BLaER1 treated with 17β-estradiol and CSF1 and Interleukin-3, amounts not matched to agents 10 nM and 100 nM (cell line): ENCODE measurements around the gene COA1.

Source experiments
- H3K27ac ChIP-seq, 11 experiments: shearing (Covaris generic); formaldehyde crosslinking; 2 replicates each; pipeline ENCODE4 v1.8.1; 2022
- H3K27me3 ChIP-seq, 11 experiments: shearing (Covaris generic); formaldehyde crosslinking; 2 replicates each; pipeline ENCODE4 v1.8.1; 2022
- H3K36me3 ChIP-seq, 11 experiments: shearing (Covaris generic); formaldehyde crosslinking; 2 replicates each; pipeline ENCODE4 v1.8.1; 2022
- H3K4me1 ChIP-seq, 10 experiments: shearing (Covaris generic); formaldehyde crosslinking; 2 replicates each; pipeline ENCODE4 v1.8.1; 2022
- H3K4me2 ChIP-seq, 11 experiments: shearing (Covaris generic); formaldehyde crosslinking; 2 replicates each; pipeline ENCODE4 v1.8.1; 2022
- H3K4me3 ChIP-seq, 10 experiments: shearing (Covaris generic); formaldehyde crosslinking; 2 replicates each; pipeline ENCODE4 v1.8.1; 2022
- H3K9ac ChIP-seq, 11 experiments: shearing (Covaris generic); formaldehyde crosslinking; 2 replicates each; pipeline ENCODE4 v1.8.1; 2022
- H3K9me3 ChIP-seq, 11 experiments: shearing (Covaris generic); formaldehyde crosslinking; replicated peaks in 1 of 11; 2 replicates each; pipeline ENCODE4 v1.8.1; 2022
- H4K20me1 ChIP-seq, 11 experiments: shearing (Covaris generic); formaldehyde crosslinking; 2 replicates each; pipeline ENCODE4 v1.8.1; 2022
- Cebpa-rat ChIP-seq, 11 experiments: shearing (Covaris generic); IDR thresholded peaks; 2 replicates each; pipeline ENCODE4 v1.8.1; 2022

COA1 gene

GRCh38 chr7:43754596-43754995 is 25.3 kb upstream of the COA1 start:
- no peak for TF ChIP-seq Cebpa-rat (IDR thresholded peaks at IDR 0.05)
- no peaks in the 10 kb centered on the region for H4K20me1 ChIP-seq
- H3K4me1 ChIP-seq, result peaks cover 5 to 78% (median 12%) of the 10 kb centered on the region in 10 experiments
- H3K4me3 ChIP-seq, result no peak overlapping the region
- H3K9ac ChIP-seq, result no peak overlapping the region
- peaks cover 6 to 32% (median 27%) of the 10 kb centered on the region in 11 experiments for H3K27me3 ChIP-seq
- peak overlapping the region in 3 of 11 experiments; percentile 91 to 95 (median 93); a peak in 6 of 22 replicates for H3K4me2 ChIP-seq
- H3K27ac ChIP-seq, result no peak overlapping the region
- peaks cover 3 to 15% (median 6%) of the 10 kb centered on the region in 11 experiments; a peak in 19 of 22 replicates for H3K9me3 ChIP-seq
- no peaks in the 10 kb centered on the region for H3K36me3 ChIP-seq

GRCh38 chr7:43753843-43754242 is 24.5 kb upstream of the COA1 start:
- no peaks in the 10 kb centered on the region for H3K36me3 ChIP-seq
- H4K20me1 ChIP-seq, result no peaks in the 10 kb centered on the region
- H3K27ac ChIP-seq, result no peak overlapping the region
- peaks cover 5 to 76% (median 11%) of the 10 kb centered on the region in 10 experiments for H3K4me1 ChIP-seq
- no peak overlapping the region for H3K4me3 ChIP-seq
- H3K27me3 ChIP-seq, result peaks cover 0 to 24% (median 19%) of the 10 kb centered on the region in 11 experiments; a peak in 20 of 22 replicates
- H3K9ac ChIP-seq, result no peak overlapping the region
- no peak for TF ChIP-seq Cebpa-rat (IDR thresholded peaks at IDR 0.05)
- peaks cover 9 to 23% (median 12%) of the 10 kb centered on the region in 11 experiments; a peak in 20 of 22 replicates for H3K9me3 ChIP-seq
- H3K4me2 ChIP-seq, result peak overlapping the region in 4 of 11 experiments; percentile 17 to 95 (median 92); a peak in 7 of 22 replicates

- peak overlapping the region in 1 of 11 experiments; percentile 8; a peak in 1 of 22 replicates for H3K27ac ChIP-seq
- H4K20me1 ChIP-seq, result no peaks in the 10 kb centered on the region
- H3K4me1 ChIP-seq, result peaks cover 5 to 76% (median 10%) of the 10 kb centered on the region in 10 experiments
- no peak overlapping the region for H3K9ac ChIP-seq
- no peak for TF ChIP-seq Cebpa-rat (IDR thresholded peaks at IDR 0.05)
- H3K4me3 ChIP-seq, result no peak overlapping the region
- H3K27me3 ChIP-seq, result peaks cover 0 to 19% (median 14%) of the 10 kb centered on the region in 11 experiments; a peak in 19 of 22 replicates
- H3K36me3 ChIP-seq, result no peaks in the 10 kb centered on the region
- H3K9me3 ChIP-seq, result peaks cover 9 to 24% (median 14%) of the 10 kb centered on the region in 11 experiments; a peak in 20 of 22 replicates
- H3K4me2 ChIP-seq, result peak overlapping the region in 4 of 11 experiments; percentile 17 to 95 (median 92); a peak in 7 of 22 replicates
These were observed 24.0 kb upstream of the COA1 start for GRCh38 chr7:43753271-43753810.

GRCh38 chr7:43752411-43752810 is 23.1 kb upstream of the COA1 start:
- Histone ChIP-seq H3K4me3 (no peak overlapping the region), H3K4me1 (peaks cover 0 to 68% (median 4%) of the 10 kb centered on the region in 10 experiments; a peak in 12 of 20 replicates), H3K27me3 (peaks cover 0 to 10% (median 5%) of the 10 kb centered on the region in 11 experiments; a peak in 18 of 22 replicates), H3K9me3 (peaks cover 9 to 24% (median 14%) of the 10 kb centered on the region in 11 experiments; a peak in 20 of 22 replicates), H3K36me3 (no peaks in the 10 kb centered on the region), H3K4me2 (peak overlapping the region in 2 of 11 experiments; percentile 93 to 95; a peak in 2 of 22 replicates), H3K27ac (no peak overlapping the region), H3K9ac (no peak overlapping the region), H4K20me1 (no peaks in the 10 kb centered on the region)
- TF ChIP-seq Cebpa-rat (IDR thresholded peaks at IDR 0.05), result no peak

- H3K36me3 ChIP-seq, result no peaks in the 10 kb centered on the region
- peak overlapping the region in 6 of 11 experiments; percentile 5 to 25 (median 12); a peak in 5 of 22 replicates for H3K4me2 ChIP-seq
- no peak overlapping the region; a peak in 1 of 22 replicates for H3K27ac ChIP-seq
- peaks cover 9 to 24% (median 14%) of the 10 kb centered on the region in 11 experiments; a peak in 20 of 22 replicates for H3K9me3 ChIP-seq
- no peak overlapping the region for H3K4me3 ChIP-seq
- no peak overlapping the region for H3K9ac ChIP-seq
- no peaks in the 10 kb centered on the region for H3K27me3 ChIP-seq
- peaks cover 0 to 48% (median 2%) of the 10 kb centered on the region in 10 experiments; a peak in 10 of 20 replicates for H3K4me1 ChIP-seq
- no peaks in the 10 kb centered on the region for H4K20me1 ChIP-seq
- no peak for TF ChIP-seq Cebpa-rat (IDR thresholded peaks at IDR 0.05)
These were observed 20.9 kb upstream of the COA1 start for GRCh38 chr7:43750016-43750887.

GRCh38 chr7:43749383-43749940 is 20.1 kb upstream of the COA1 start:
- no peak overlapping the region for H3K9ac ChIP-seq
- no peaks in the 10 kb centered on the region for H3K36me3 ChIP-seq
- H3K27ac ChIP-seq, result no peak overlapping the region
- no peaks in the 10 kb centered on the region for H4K20me1 ChIP-seq
- 0 out of 22 replicates have a peak overlapping the region, but pooled peaks of 1 of the 11 experiments have one; percentile 15 for H3K4me2 ChIP-seq
- no peak overlapping the region for H3K4me3 ChIP-seq
- TF ChIP-seq Cebpa-rat (IDR thresholded peaks at IDR 0.05), result no peak
- H3K4me1 ChIP-seq, result peaks cover 0 to 40% (median 2%) of the 10 kb centered on the region in 10 experiments; a peak in 10 of 20 replicates
- H3K9me3 ChIP-seq, result peaks cover 9 to 24% (median 14%) of the 10 kb centered on the region in 11 experiments; a peak in 20 of 22 replicates
- no peaks in the 10 kb centered on the region for H3K27me3 ChIP-seq

GRCh38 chr7:43747328-43748105 is 18.2 kb upstream of the COA1 start:
- no peaks in the 10 kb centered on the region for H4K20me1 ChIP-seq
- TF ChIP-seq Cebpa-rat (IDR thresholded peaks at IDR 0.05), result no peak
- H3K4me2 ChIP-seq, result 0 out of 22 replicates have a peak overlapping the region, but pooled peaks of 2 of the 11 experiments have one; percentile 2 to 12
- H3K9ac ChIP-seq, result no peak overlapping the region
- H3K9me3 ChIP-seq, result peaks cover 9 to 17% (median 11%) of the 10 kb centered on the region in 11 experiments; a peak in 20 of 22 replicates
- H3K27me3 ChIP-seq, result no peaks in the 10 kb centered on the region
- no peaks in the 10 kb centered on the region for H3K36me3 ChIP-seq
- H3K4me1 ChIP-seq, result peaks cover 0 to 21% (median 2%) of the 10 kb centered on the region in 10 experiments; a peak in 9 of 20 replicates
- H3K27ac ChIP-seq, result no peak overlapping the region
- H3K4me3 ChIP-seq, result no peak overlapping the region

GRCh38 chr7:43742692-43743091 is 13.4 kb upstream of the COA1 start:
- Histone ChIP-seq H3K4me3 (no peak overlapping the region), H3K27me3 (no peaks in the 10 kb centered on the region), H4K20me1 (no peaks in the 10 kb centered on the region), H3K4me1 (peaks cover 0 to 4% (median 0%) of the 10 kb centered on the region in 10 experiments; a peak in 1 of 20 replicates), H3K36me3 (no peaks in the 10 kb centered on the region), H3K9ac (no peak overlapping the region), H3K9me3 (peaks cover 0 to 7% (median 5%) of the 10 kb centered on the region in 11 experiments; a peak in 16 of 22 replicates), H3K4me2 (no peak overlapping the region), H3K27ac (no peak overlapping the region)
- no peak for TF ChIP-seq Cebpa-rat (IDR thresholded peaks at IDR 0.05)
